Bronchial epithelial cell (primary cell): ENCODE data around the gene TPK1. TPM values are rescaled to one million over a fixed set of nuclear protein-coding genes. Genes with fewer than 3 reads are reported as not detected.

Source experiments
- DNase-seq: peaks from one replicate; pipeline ENCODE4 v3.0.0-alpha.2; 2010; ENCODE audit warnings: low read depth
- FAIRE-seq: peaks from 2 replicates; lab custom pipeline; 2011; peaks lifted over from hg19 to GRCh38; lab: Jason Lieb, UNC
- H3K27me3 ChIP-seq: 2 replicates; pipeline ENCODE4 v1.5.1; 2011; ENCODE audit warnings: low read length; ENCODE audit not compliant: control insufficient read depth, insufficient read depth
- H3K36me3 ChIP-seq: 2 replicates; pipeline ENCODE4 v1.5.1; 2011; ENCODE audit warnings: low read length; ENCODE audit not compliant: control insufficient read depth, insufficient read depth
- H3K4me3 ChIP-seq: 2 replicates; pipeline ENCODE4 v1.5.1; 2011; ENCODE audit warnings: mild to moderate bottlenecking, low read depth, low read length, control low read depth
- CTCF ChIP-seq: IDR thresholded peaks from 2 replicates; pipeline ENCODE4 v1.5.1; 2011; ENCODE audit warnings: mild to moderate bottlenecking, moderate library complexity, low read length, control low read depth, inconsistent platforms; ENCODE audit not compliant: insufficient read depth, severe bottlenecking
- total RNA-seq: library from RNA; depleted of rRNA; stranded (reverse); fragments of >200 nt; gene quantifications from 2 replicates; pipeline ENCODE4 v1.2.1, GENCODE V29; 2014

Gene TPK1
- total RNA-seq, 1 donor from 2014 or later, result 2.4 TPM

- Histone ChIP-seq H3K36me3 (no peaks in the 10 kb centered on the region), H3K27me3 (no peaks in the 10 kb centered on the region), H3K4me3 (no peak overlapping the region)
- no peak for FAIRE-seq
- DNase-seq, result peak; percentile 41
- peak; percentile 45 for TF ChIP-seq CTCF
Observed at GRCh38 chr7:144854839-144855424, 19.1 kb upstream of the TPK1 start.

- DNase-seq (peak; percentile 59), FAIRE-seq (no peak)
- H3K36me3 ChIP-seq, result no peaks in the 10 kb centered on the region
- no peak for TF ChIP-seq CTCF
- no peaks in the 10 kb centered on the region for H3K27me3 ChIP-seq
- H3K4me3 ChIP-seq, result no peak overlapping the region
Observed at GRCh38 chr7:144853542-144853941, 17.7 kb upstream of the TPK1 start.

- no peak for TF ChIP-seq CTCF
- no peaks in the 10 kb centered on the region for H3K36me3 ChIP-seq
- no peak overlapping the region for H3K4me3 ChIP-seq
- no peaks in the 10 kb centered on the region for H3K27me3 ChIP-seq
- FAIRE-seq, result no peak
- DNase-seq, result no peak
Observed at GRCh38 chr7:144848078-144848477, 12.2 kb upstream of the TPK1 start.

- FAIRE-seq, result no peak
- DNase-seq, result peak; percentile 83
Observed at GRCh38 chr7:144842377-144842851, 6.6 kb upstream of the TPK1 start.

GRCh38 chr7:144836545-144836842 is 641 bp upstream of the TPK1 start:
- Histone ChIP-seq H3K4me3 (peak overlapping the region; percentile 49), H3K36me3 (no peaks in the 10 kb centered on the region), H3K27me3 (no peaks in the 10 kb centered on the region)
- FAIRE-seq (no peak), DNase-seq (no peak)
- no peak for TF ChIP-seq CTCF

More at GRCh38 chr7:144842377-144842851, 6.6 kb upstream of the TPK1 start:
- H3K4me3 ChIP-seq, result no peak overlapping the region
- no peak for TF ChIP-seq CTCF
- no peaks in the 10 kb centered on the region for H3K36me3 ChIP-seq
- H3K27me3 ChIP-seq, result no peaks in the 10 kb centered on the region

- TF ChIP-seq CTCF, result no peak
Observed at GRCh38 chr7:144835155-144835611, 670 bp downstream of the TPK1 start.

More at GRCh38 chr7:144835155-144835611, 670 bp downstream of the TPK1 start:
- Histone ChIP-seq H3K4me3 (peak overlapping the region; percentile 49), H3K27me3 (no peaks in the 10 kb centered on the region), H3K36me3 (no peaks in the 10 kb centered on the region)
- no peak for FAIRE-seq
- peak; percentile 42 for DNase-seq
